C4-2B (cell line): Measurements from ENCODE around the gene RANGAP1.

Experiments used
- CTCF ChIP-seq: fragments of 450-650 bp; conservative IDR thresholded peaks from 2 replicates; pipeline ENCODE4 v1.5.1; 2017; ENCODE audit warnings: mild to moderate bottlenecking
- ZFX ChIP-seq: fragments of 450-650 bp; IDR thresholded peaks from 2 replicates; pipeline ENCODE4 v1.6.1; 2017

DNA sequence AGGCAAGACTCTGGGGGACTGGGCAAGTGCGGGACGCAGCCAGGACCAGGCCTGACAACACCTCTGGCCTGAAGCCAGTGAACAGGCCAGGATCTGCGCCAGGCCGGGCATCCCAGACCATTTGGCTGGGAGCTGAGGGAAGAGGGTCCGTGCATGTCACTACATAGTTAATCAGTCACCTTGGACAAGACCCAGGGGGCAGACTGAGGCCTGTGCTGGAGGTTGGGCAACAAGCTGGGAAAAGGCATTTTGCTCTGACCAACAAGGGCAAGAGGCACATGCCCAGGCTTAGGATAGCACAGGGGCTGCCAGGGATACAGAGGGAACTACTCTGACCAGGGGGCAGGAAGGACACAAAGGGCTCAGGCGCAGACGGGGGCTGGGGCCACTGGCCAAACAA, 38.3 kb downstream of the RANGAP1 start:
- TF ChIP-seq CTCF (no peak), ZFX (no peak)
